Measurements from ENCODE around the gene CTNND2.
"Not testable (repeated sequence)": the region's sequence is repeated elsewhere in the genome, so short reads cannot be mapped to it uniquely, and the experiment has no call there.

Gene CTNND2

GRCh38 chr5:11319836-11320580, 584.2 kb downstream of the CTNND2 start:
- no peak for DNase-seq (ENCODE audit: low read depth in 2 of 2)

- DNase-seq (ENCODE audit: low read depth in 2 of 2), result not testable (repeated sequence)
Observed at GRCh38 chr5:11313694-11314093, 590.6 kb downstream of the CTNND2 start.

- DNase-seq (ENCODE audit: low read depth in 2 of 2), result no peak
Observed at GRCh38 chr5:11311731-11312130, 592.5 kb downstream of the CTNND2 start.

GRCh38 chr5:11311272-11311671, 593.0 kb downstream of the CTNND2 start:
- DNase-seq (ENCODE audit: low read depth in 2 of 2), result no peak

GRCh38 chr5:11310158-11310557, 594.1 kb downstream of the CTNND2 start:
- DNase-seq (ENCODE audit: low read depth in 2 of 2), result no peak

- no peak for DNase-seq (ENCODE audit: low read depth in 2 of 2)
Observed at GRCh38 chr5:11306365-11306764, 597.9 kb downstream of the CTNND2 start.

GRCh38 chr5:11305245-11305644, 599.0 kb downstream of the CTNND2 start:
- no peak for DNase-seq (ENCODE audit: low read depth in 2 of 2)

GRCh38 chr5:11304641-11305040, 599.6 kb downstream of the CTNND2 start:
- no peak for DNase-seq (ENCODE audit: low read depth in 2 of 2)

GRCh38 chr5:11302663-11303062, 601.6 kb downstream of the CTNND2 start:
- no peak for DNase-seq (ENCODE audit: low read depth in 2 of 2)

- DNase-seq (ENCODE audit: low read depth in 2 of 2), result no peak
Observed at GRCh38 chr5:11301171-11301570, 603.1 kb downstream of the CTNND2 start.

- no peak for DNase-seq (ENCODE audit: low read depth in 2 of 2)
Observed at GRCh38 chr5:11300736-11301135, 603.5 kb downstream of the CTNND2 start.

- no peak for DNase-seq (ENCODE audit: low read depth in 2 of 2)
Observed at GRCh38 chr5:11298877-11299276, 605.4 kb downstream of the CTNND2 start.

GRCh38 chr5:11293523-11293922, 610.7 kb downstream of the CTNND2 start:
- no peak for DNase-seq (ENCODE audit: low read depth in 2 of 2)

GRCh38 chr5:11292648-11293356, 611.4 kb downstream of the CTNND2 start:
- no peak for DNase-seq (ENCODE audit: low read depth in 2 of 2)

GRCh38 chr5:11289733-11290132, 614.5 kb downstream of the CTNND2 start:
- no peak for DNase-seq (ENCODE audit: low read depth in 2 of 2)

- DNase-seq (ENCODE audit: low read depth in 2 of 2), result no peak
Observed at GRCh38 chr5:11289208-11289607, 615.0 kb downstream of the CTNND2 start.

GRCh38 chr5:11281842-11282241, 622.4 kb downstream of the CTNND2 start:
- DNase-seq (ENCODE audit: low read depth in 2 of 2), result no peak

GRCh38 chr5:11277323-11277722, 626.9 kb downstream of the CTNND2 start:
- no peak for DNase-seq (ENCODE audit: low read depth in 2 of 2)

GRCh38 chr5:11273180-11273903, 630.9 kb downstream of the CTNND2 start:
- DNase-seq (ENCODE audit: low read depth in 2 of 2), result no peak

GRCh38 chr5:11269515-11269914, 634.7 kb downstream of the CTNND2 start:
- DNase-seq (ENCODE audit: low read depth in 2 of 2), result no peak

- no peak for DNase-seq (ENCODE audit: low read depth in 2 of 2)
Observed at GRCh38 chr5:11268891-11269290, 635.4 kb downstream of the CTNND2 start.

GRCh38 chr5:11266331-11266730, 637.9 kb downstream of the CTNND2 start:
- no peak for DNase-seq (ENCODE audit: low read depth in 2 of 2)

GRCh38 chr5:11261241-11261640, 643.0 kb downstream of the CTNND2 start:
- no peak for DNase-seq (ENCODE audit: low read depth in 2 of 2)
